AG04450 (cell line): ENCODE measurements around the gene RFC5. TPM values are rescaled to one million over a fixed set of nuclear protein-coding genes. Genes with fewer than 3 reads are reported as not detected.
A peak's percentile ranks its signal among the peaks of the same experiment; 100 is the strongest.

Experiments
- CTCF ChIA-PET: fragments of 300-600, 350-600 bp; formaldehyde crosslinking; extraction: SDS; loops from one replicate; lab custom pipeline; 2022; ENCODE audit warnings: antibody characterized with exemption, inconsistent platforms; lab: Charles Lee
- POLR2A ChIA-PET: fragments of 350-600 bp; formaldehyde crosslinking; extraction: SDS; loops from one replicate; lab custom pipeline; 2021; ENCODE audit warnings: antibody characterized with exemption, inconsistent platforms; lab: Yijun Ruan, JAX
- DNase-seq: peaks from one replicate; pipeline ENCODE4 v3.0.0-alpha.2; 2011; ENCODE audit warnings: low read depth, low spot score
- H3K27ac ChIP-seq: one replicate; pipeline ENCODE4 v1.5.1; 2012; ENCODE audit warnings: low read depth, low read length, control low read depth
- H3K27me3 ChIP-seq: one replicate; pipeline ENCODE4 v1.6.0; 2012; ENCODE audit warnings: low read length; ENCODE audit not compliant: control insufficient read depth, insufficient read depth
- H3K4me3 ChIP-seq: 2 replicates; pipeline ENCODE4 v1.5.1; 2011; ENCODE audit warnings: mild to moderate bottlenecking, low read depth, low read length, control low read depth
- H3K9me3 ChIP-seq: 2 replicates; pipeline ENCODE4 v1.5.1; 2012; ENCODE audit warnings: low read length; ENCODE audit not compliant: control insufficient read depth, insufficient read depth
- polyA plus RNA-seq: library from polyadenylated mRNA; depleted of rRNA; stranded (reverse); fragments of >200 nt; gene quantifications from 2 replicates; pipeline ENCODE4 v1.2.3, GENCODE V29; 2011
- TF ChIP-seq, protein P1 (sequence below): IDR thresholded peaks from 2 replicates; pipeline ENCODE4 v1.5.1; 2011; ENCODE audit warnings: low read depth, low read length, control low read depth, inconsistent platforms

Gene RFC5
- polyA plus RNA-seq, 1 experiment = 10.4 TPM

DNA sequence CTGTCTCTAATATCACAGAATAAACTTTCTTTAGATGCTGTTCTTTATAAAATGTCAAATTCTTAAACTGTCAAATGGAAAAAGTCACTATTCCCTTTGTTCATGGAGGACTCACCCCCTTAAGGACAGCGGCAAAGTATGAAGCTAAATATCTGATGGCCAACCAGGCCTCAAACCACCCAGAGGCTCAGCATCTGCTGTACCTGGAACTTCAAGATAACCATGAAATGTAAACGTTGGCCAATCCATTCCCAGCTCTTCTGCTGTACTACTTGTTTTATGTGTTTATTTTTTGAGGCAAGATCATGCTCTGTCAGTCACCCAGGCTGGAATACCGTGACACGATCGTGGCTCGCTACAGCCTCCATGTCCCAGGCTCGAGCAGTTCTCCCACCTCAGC lies 15.7 kb downstream of the RFC5 start:
- TF ChIP-seq, protein P1, sequence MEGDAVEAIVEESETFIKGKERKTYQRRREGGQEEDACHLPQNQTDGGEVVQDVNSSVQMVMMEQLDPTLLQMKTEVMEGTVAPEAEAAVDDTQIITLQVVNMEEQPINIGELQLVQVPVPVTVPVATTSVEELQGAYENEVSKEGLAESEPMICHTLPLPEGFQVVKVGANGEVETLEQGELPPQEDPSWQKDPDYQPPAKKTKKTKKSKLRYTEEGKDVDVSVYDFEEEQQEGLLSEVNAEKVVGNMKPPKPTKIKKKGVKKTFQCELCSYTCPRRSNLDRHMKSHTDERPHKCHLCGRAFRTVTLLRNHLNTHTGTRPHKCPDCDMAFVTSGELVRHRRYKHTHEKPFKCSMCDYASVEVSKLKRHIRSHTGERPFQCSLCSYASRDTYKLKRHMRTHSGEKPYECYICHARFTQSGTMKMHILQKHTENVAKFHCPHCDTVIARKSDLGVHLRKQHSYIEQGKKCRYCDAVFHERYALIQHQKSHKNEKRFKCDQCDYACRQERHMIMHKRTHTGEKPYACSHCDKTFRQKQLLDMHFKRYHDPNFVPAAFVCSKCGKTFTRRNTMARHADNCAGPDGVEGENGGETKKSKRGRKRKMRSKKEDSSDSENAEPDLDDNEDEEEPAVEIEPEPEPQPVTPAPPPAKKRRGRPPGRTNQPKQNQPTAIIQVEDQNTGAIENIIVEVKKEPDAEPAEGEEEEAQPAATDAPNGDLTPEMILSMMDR = no peak
- Histone ChIP-seq H3K9me3 (no peaks in the 10 kb centered on the region), H3K27ac (no peak overlapping the region), H3K4me3 (no peak overlapping the region), H3K27me3 (no peaks in the 10 kb centered on the region)
- DNase-seq = no peak
- CTCF ChIA-PET = interaction anchor here (0.5 to 5.7 kb wide), 4 partner anchors 12 to 175 kb away, joined by 4 to 82 read pairs (median 6); no protein-coding TSS in a partner anchor
- POLR2A ChIA-PET = no interaction called here

DNA sequence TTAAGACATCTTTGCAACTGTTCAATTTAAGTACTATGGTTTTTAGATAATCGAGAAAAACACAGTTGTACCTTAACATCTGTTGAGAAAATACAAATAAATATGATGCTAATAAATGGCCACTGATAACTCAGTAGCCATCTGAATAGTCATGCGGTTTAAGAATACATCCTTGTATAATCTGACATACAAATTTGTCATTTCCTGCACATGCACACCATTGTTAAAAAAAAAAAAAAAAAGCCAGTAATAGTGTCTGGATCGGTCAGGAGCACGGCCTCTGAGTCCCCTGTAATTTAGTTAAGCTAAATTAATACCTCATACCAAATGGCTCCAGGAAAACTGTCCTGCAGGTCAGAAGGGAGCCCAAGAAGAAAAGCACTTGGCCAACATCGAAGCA lies 16.8 kb downstream of the RFC5 start:
- TF ChIP-seq, protein P1 = no peak
- POLR2A ChIA-PET = no interaction called here
- CTCF ChIA-PET = interaction anchor here (1.1 to 5.7 kb wide), 4 partner anchors 13 to 176 kb away, joined by 4 to 82 read pairs (median 6); no protein-coding TSS in a partner anchor
- no peak for DNase-seq
- Histone ChIP-seq H3K9me3 (no peaks in the 10 kb centered on the region), H3K4me3 (no peak overlapping the region), H3K27me3 (no peaks in the 10 kb centered on the region), H3K27ac (no peak overlapping the region)

DNA sequence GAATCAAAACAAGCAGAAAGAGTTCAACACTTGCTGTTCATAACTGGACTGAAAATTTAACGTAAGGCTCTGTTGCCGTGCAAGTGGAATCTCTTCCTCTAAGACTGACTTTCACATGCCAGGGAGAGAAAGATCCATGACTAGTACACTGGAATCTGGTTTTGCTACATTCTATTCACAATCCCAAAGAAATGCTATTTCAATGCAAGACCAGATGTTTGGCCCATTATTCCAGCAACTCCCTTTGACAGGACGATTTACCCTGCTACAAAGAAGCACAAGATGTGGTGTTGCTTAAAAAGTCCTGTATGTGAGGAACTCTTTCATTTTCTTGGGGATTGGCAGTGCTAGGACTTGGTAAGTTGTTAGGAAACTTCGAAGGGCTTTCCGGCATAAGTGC lies 17.4 kb downstream of the RFC5 start:
- TF ChIP-seq, protein P1 = no peak
- no peak for DNase-seq
- Histone ChIP-seq H3K9me3 (no peaks in the 10 kb centered on the region), H3K27me3 (no peaks in the 10 kb centered on the region), H3K4me3 (no peak overlapping the region), H3K27ac (no peak overlapping the region)
- CTCF ChIA-PET = interaction anchor here (0.5 to 5.7 kb wide), 5 partner anchors 13 to 160 kb away, joined by 3 to 82 read pairs (median 4); no protein-coding TSS in a partner anchor
- POLR2A ChIA-PET = no interaction called here

DNA sequence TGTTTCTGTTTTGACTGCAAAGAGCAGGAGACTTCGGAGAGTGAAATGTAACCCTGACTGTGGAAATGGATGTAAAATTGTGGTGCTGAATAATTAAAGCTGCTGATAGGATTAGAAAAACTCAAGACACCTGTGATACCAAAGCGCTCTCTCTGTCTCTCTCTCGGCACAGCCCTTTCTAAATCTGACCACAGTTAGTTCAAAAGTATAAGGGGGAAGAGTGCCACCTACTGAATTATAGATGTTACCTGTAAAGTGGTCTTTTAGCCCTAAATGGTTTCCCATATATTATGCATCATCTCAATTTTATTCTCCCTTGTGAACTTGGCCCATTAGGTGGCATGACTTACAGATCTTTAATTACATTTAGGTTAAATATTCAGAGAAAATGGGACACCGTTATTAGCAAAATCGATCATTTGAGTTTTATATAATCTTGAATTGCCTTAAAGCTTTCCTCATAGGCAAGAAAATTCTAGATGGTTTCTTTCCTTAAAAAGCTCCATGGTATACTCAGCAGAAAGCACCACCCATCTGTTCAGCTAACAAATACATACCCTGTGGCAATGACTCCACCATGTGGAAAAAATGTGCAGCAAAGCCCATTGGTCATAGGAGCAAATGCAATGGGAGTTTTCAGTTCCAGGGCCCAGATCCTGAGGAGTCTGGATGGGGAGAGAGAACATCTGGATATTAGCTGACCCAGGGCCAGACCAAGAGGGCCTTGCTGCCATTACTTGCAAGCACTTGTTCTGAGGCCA lies 18.1 kb downstream of the RFC5 start:
- TF ChIP-seq, protein P1 = peak; percentile 55
- no peak overlapping the region for H3K27ac ChIP-seq
- no peaks in the 10 kb centered on the region for H3K27me3 ChIP-seq
- DNase-seq = peak; percentile 37
- no peaks in the 10 kb centered on the region for H3K9me3 ChIP-seq
- H3K4me3 ChIP-seq = no peak overlapping the region
- CTCF ChIA-PET = interaction anchor here (0.6 to 5.7 kb wide), 15 partner anchors 10 to 160 kb away, joined by 3 to 82 read pairs (median 4); partner anchors contain the start of gene PEBP1
- POLR2A ChIA-PET = interaction anchor here (0.9 to 1.2 kb wide), 2 partner anchors 22 to 26 kb away, joined by 4 to 5 read pairs; partner anchors contain the start of gene WSB2
